ENCODE results near the gene ORAI2. TPM values are rescaled to one million over a fixed set of nuclear protein-coding genes. Genes with fewer than 3 reads are reported as not detected.

The ORAI2 gene
- total and polyA plus RNA-seq, 8 donors, result 0.58 to 44.3 (median 8.0) TPM; not detected in 1

DNA sequence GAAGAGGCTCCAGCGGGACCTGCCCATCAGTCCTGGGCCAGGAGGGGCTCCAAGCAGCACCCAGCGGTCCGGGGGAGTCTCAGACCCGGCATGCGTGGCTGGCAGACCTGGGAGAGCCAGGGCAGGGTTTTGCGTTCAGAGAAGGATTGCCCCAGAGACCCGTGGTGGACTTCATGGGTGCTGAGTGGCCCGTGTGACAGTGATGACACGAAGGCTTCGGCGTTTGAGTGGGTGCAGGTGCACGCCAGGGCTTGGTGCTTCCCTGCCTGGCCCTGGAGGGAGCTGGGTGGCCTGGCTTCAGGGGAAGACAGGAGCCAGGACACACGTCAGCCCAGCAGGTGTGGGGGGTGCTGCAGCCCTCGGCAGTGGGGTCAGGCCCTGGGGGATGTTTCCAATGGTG, 13.9 kb downstream of the ORAI2 start:
- Histone ChIP-seq H3K4me3 (no peak overlapping the region), H3K4me1 (peaks cover 0 to 5% (median 0%) of the 10 kb centered on the region in 4 donors), H3K9me3 (no peaks in the 10 kb centered on the region), H3K27ac (no peak overlapping the region), H3K27me3 (no peaks in the 10 kb centered on the region), H3K36me3 (peaks cover 8 to 40% (median 35%) of the 10 kb centered on the region in 4 donors)
- intact Hi-C loops (cut with DNase I; ENCODE audit: low total_unique reads), result no loop called here
- no peak for TF ChIP-seq POLR2A (IDR thresholded peaks at IDR 0.05)
- TF ChIP-seq EP300 (IDR thresholded peaks at IDR 0.05), result no peak
- no peak for TF ChIP-seq POLR2AphosphoS5 (IDR thresholded peaks at IDR 0.05)
- TF ChIP-seq, protein P1, sequence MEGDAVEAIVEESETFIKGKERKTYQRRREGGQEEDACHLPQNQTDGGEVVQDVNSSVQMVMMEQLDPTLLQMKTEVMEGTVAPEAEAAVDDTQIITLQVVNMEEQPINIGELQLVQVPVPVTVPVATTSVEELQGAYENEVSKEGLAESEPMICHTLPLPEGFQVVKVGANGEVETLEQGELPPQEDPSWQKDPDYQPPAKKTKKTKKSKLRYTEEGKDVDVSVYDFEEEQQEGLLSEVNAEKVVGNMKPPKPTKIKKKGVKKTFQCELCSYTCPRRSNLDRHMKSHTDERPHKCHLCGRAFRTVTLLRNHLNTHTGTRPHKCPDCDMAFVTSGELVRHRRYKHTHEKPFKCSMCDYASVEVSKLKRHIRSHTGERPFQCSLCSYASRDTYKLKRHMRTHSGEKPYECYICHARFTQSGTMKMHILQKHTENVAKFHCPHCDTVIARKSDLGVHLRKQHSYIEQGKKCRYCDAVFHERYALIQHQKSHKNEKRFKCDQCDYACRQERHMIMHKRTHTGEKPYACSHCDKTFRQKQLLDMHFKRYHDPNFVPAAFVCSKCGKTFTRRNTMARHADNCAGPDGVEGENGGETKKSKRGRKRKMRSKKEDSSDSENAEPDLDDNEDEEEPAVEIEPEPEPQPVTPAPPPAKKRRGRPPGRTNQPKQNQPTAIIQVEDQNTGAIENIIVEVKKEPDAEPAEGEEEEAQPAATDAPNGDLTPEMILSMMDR (IDR thresholded peaks at IDR 0.05), result no peak
- no peak for DNase-seq
- WGBS, 5 donors, result 86 to 96% (median 93%) methylated on average over 9 to 14 of the region's 14 CpGs

DNA sequence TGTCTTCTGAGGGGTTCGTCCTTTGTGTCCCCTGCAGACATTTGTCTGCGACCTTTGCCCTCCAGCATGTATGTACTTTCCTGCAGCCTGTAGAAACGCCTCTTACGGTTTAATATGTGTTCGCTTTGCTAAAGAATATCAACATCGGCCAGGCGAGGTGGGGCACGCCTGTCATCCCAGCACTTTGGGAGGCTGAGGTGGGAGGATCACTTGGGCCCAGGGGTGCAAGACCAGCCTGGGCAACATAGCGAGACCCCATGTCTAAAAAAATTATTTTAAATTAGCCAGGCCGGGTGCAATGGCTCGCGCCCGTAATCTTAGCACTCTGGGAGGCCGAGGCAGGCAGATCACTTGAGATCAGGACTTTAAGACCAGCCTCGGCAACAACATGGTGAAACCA, 15.8 kb downstream of the ORAI2 start:
- H3K9me3 ChIP-seq, result no peaks in the 10 kb centered on the region
- TF ChIP-seq EP300 (IDR thresholded peaks at IDR 0.05) (no peak), POLR2AphosphoS5 (IDR thresholded peaks at IDR 0.05) (no peak), POLR2A (IDR thresholded peaks at IDR 0.05) (no peak)
- TF ChIP-seq, protein P1 (IDR thresholded peaks at IDR 0.05), result no peak
- intact Hi-C loops (cut with DNase I; ENCODE audit: low total_unique reads), result no loop called here
- H3K36me3 ChIP-seq, result peaks cover 8 to 37% (median 33%) of the 10 kb centered on the region in 4 donors
- no peak overlapping the region for H3K27ac ChIP-seq
- DNase-seq, result no peak
- no peaks in the 10 kb centered on the region for H3K27me3 ChIP-seq
- no peak overlapping the region for H3K4me3 ChIP-seq
- WGBS, 5 donors, result 94 to 97% (median 95%) methylated on average over 12 to 15 of the region's 15 CpGs
- peaks cover 0 to 5% (median 0%) of the 10 kb centered on the region in 4 donors for H3K4me1 ChIP-seq

DNA sequence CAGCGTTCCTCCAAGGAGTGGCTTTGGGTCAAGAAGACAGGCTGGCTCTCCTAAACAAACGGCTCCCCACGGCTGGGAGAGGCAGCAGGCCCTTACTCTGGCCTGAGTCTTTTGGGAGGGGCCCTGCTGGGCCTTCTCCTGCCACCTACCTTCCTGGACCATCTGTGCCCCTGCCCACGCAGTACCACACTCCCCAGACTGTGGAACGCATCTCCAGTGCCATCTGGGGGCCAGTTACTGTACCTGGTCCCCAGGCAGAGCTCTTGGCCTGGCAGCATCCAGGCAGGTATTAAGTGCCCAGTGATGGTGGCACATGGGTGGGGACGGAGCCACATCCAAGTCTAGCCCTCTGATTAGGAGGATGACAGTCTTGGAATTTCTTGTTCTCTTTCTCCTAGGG, 16.9 kb downstream of the ORAI2 start:
- H3K4me3 ChIP-seq, result no peak overlapping the region
- no peak for DNase-seq
- H3K27ac ChIP-seq, result no peak overlapping the region
- H3K9me3 ChIP-seq, result no peaks in the 10 kb centered on the region
- TF ChIP-seq EP300 (IDR thresholded peaks at IDR 0.05), result no peak
- TF ChIP-seq, protein P1 (IDR thresholded peaks at IDR 0.05), result no peak
- no peak for TF ChIP-seq POLR2AphosphoS5 (IDR thresholded peaks at IDR 0.05)
- TF ChIP-seq POLR2A (IDR thresholded peaks at IDR 0.05), result no peak
- peaks cover 0 to 5% (median 0%) of the 10 kb centered on the region in 4 donors for H3K4me1 ChIP-seq
- H3K36me3 ChIP-seq, result peaks cover 8 to 36% (median 29%) of the 10 kb centered on the region in 4 donors
- intact Hi-C loops (cut with DNase I; ENCODE audit: low total_unique reads), result no loop called here
- 62 to 76% (median 67%) methylated on average over 6 of the region's 6 CpGs for WGBS, 5 donors
- H3K27me3 ChIP-seq, result no peaks in the 10 kb centered on the region

DNA sequence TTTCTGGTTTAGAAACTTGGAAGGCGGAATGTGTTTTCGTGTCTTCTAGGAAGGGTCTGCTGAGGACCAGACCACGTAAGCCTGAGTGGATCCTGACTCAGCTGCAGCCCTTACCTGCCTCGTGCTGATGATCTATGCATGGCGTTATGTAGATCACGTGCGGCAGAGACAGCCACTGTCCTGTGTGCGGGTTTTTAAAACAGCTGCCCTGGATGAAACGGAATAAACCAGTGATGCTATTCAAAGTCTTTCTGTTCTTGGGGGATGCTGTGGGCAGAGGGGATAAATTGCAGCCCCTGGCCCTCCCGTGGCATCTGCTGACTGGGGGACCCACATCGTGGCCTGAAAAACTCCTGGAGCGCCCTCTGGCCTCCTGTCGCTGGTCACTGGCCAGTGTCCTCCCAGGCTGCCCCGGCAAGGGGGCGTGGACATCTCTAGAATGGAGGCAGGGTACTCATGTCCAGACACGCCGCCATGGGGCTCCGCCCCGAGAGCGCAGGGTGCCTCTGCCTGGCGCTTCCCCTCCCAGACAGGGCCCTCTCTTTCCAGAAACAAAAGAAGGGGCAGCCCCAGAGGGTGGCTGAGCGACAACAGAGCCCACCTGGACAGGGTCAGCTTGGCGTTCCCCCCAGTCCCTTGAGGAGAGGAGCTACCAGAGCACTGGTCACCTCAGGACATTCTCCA, 18.1 kb downstream of the ORAI2 start:
- WGBS, 5 donors, result 46 to 56% (median 47%) methylated on average over 14 to 23 of the region's 23 CpGs
- H3K27me3 ChIP-seq, result no peaks in the 10 kb centered on the region
- TF ChIP-seq POLR2AphosphoS5 (IDR thresholded peaks at IDR 0.05), result no peak
- TF ChIP-seq, protein P1 (IDR thresholded peaks at IDR 0.05), result no peak
- no peak for TF ChIP-seq EP300 (IDR thresholded peaks at IDR 0.05)
- no peak for TF ChIP-seq POLR2A (IDR thresholded peaks at IDR 0.05)

More for the DNA sequence above, 18.1 kb downstream of the ORAI2 start:
- intact Hi-C loops (cut with DNase I; ENCODE audit: low total_unique reads), result no loop called here
- H3K9me3 ChIP-seq, result no peaks in the 10 kb centered on the region
- DNase-seq, result no peak
- no peak overlapping the region for H3K4me3 ChIP-seq
- no peak overlapping the region for H3K27ac ChIP-seq
- peaks cover 3 to 40% (median 31%) of the 10 kb centered on the region in 4 donors for H3K36me3 ChIP-seq
- H3K4me1 ChIP-seq, result peaks cover 0 to 5% (median 0%) of the 10 kb centered on the region in 4 donors

Measured in stomach (tissue), 9 donors.